Endodermal cell (in vitro differentiated cells): ENCODE measurements around the gene AMIGO2. TPM values are rescaled to one million over a fixed set of nuclear protein-coding genes. Genes with fewer than 3 reads are reported as not detected.

Experiments used
- DNase-seq: peaks from one replicate; pipeline ENCODE4 v3.0.0-alpha.2; 2017
- H3K27ac ChIP-seq: 2 replicates; pipeline ENCODE4 v1.5.1; 2013; ENCODE audit warnings: mild to moderate bottlenecking, low read depth, low read length, moderate library complexity
- H3K27me3 ChIP-seq: 2 replicates; pipeline ENCODE4 v1.6.1; 2013; ENCODE audit warnings: mild to moderate bottlenecking, low read length, moderate library complexity; ENCODE audit not compliant: insufficient read depth, control insufficient read depth, poor library complexity, severe bottlenecking
- H3K36me3 ChIP-seq: 2 replicates; pipeline ENCODE4 v1.7.0; 2013; ENCODE audit warnings: mild to moderate bottlenecking, low read length, moderate library complexity; ENCODE audit not compliant: control insufficient read depth, insufficient read depth
- H3K4me1 ChIP-seq: one replicate; pipeline ENCODE4 v1.7.0; 2013; ENCODE audit warnings: low read length; ENCODE audit not compliant: control insufficient read depth, insufficient read depth
- H3K4me3 ChIP-seq: 2 replicates; pipeline ENCODE4 v1.5.1; 2013; ENCODE audit warnings: mild to moderate bottlenecking, low read length, moderate library complexity
- H3K9ac ChIP-seq: 2 replicates; pipeline ENCODE4 v1.6.1; 2013; ENCODE audit warnings: mild to moderate bottlenecking, low read length, moderate library complexity; ENCODE audit not compliant: poor library complexity, severe bottlenecking; ENCODE audit errors: extremely low read depth
- H3K9me3 ChIP-seq: 2 replicates; pipeline ENCODE4 v1.6.1; 2013; ENCODE audit warnings: mild to moderate bottlenecking, low read length, moderate library complexity; ENCODE audit not compliant: control insufficient read depth
- H3K27ac Mint-ChIP-seq: 2 replicates; pipeline ENCODE4 v1.8.0; 2020; ENCODE audit warnings: mixed read lengths
- H3K27me3 Mint-ChIP-seq: 2 replicates; pipeline ENCODE4 v1.8.0; 2021; ENCODE audit warnings: mild to moderate bottlenecking, mixed read lengths; ENCODE audit not compliant: insufficient read depth
- H3K36me3 Mint-ChIP-seq: 2 replicates; pipeline ENCODE4 v1.8.0; 2020; ENCODE audit warnings: low read depth, mixed read lengths
- H3K4me1 Mint-ChIP-seq: 2 replicates; pipeline ENCODE4 v1.8.0; 2020; ENCODE audit warnings: mixed read lengths
- H3K4me3 Mint-ChIP-seq: 2 replicates; pipeline ENCODE4 v1.8.0; 2020; ENCODE audit warnings: mild to moderate bottlenecking, moderate library complexity, mixed read lengths
- H3K9me3 Mint-ChIP-seq: 2 replicates; pipeline ENCODE4 v1.8.0; 2020; ENCODE audit warnings: mild to moderate bottlenecking, mixed read lengths
- WGBS, 2 experiments: methylation state at CpG; one replicate each; pipeline versions ENCODE4 v1.1.5 to v1.1.7; 2013; ENCODE audit warnings: missing lambda C conversion rate in 2 of 2, mixed read lengths in 1 of 2; ENCODE audit not compliant: insufficient coverage in 1 of 2, insufficient read length in 1 of 2; 5-methylcytosine and 5-hydroxymethylcytosine counted together
- total RNA-seq, 2 donors: library from RNA; stranded (reverse); fragmentation: NEBNext Ultra II Directional in 1 of 2; extraction: Animal tissue kit (Norgen Biotek cat#: 25700) in 1 of 2; gene quantifications; 2 replicates in 1 of 2; 3 replicates in 1 of 2; pipeline ENCODE4 v1.2.1, GENCODE V29; 2021
- TF ChIP-seq, protein P1 (sequence below): fragments of 200-600 bp; sonication (generic); conservative IDR thresholded peaks from 2 replicates; pipeline ENCODE4 v1.5.0; 2021; ENCODE audit warnings: antibody characterized with exemption, mild to moderate bottlenecking

AMIGO2 gene
- total RNA-seq, 2 donors from 2014 or later = 6.4 to 7.8 TPM

DNA sequence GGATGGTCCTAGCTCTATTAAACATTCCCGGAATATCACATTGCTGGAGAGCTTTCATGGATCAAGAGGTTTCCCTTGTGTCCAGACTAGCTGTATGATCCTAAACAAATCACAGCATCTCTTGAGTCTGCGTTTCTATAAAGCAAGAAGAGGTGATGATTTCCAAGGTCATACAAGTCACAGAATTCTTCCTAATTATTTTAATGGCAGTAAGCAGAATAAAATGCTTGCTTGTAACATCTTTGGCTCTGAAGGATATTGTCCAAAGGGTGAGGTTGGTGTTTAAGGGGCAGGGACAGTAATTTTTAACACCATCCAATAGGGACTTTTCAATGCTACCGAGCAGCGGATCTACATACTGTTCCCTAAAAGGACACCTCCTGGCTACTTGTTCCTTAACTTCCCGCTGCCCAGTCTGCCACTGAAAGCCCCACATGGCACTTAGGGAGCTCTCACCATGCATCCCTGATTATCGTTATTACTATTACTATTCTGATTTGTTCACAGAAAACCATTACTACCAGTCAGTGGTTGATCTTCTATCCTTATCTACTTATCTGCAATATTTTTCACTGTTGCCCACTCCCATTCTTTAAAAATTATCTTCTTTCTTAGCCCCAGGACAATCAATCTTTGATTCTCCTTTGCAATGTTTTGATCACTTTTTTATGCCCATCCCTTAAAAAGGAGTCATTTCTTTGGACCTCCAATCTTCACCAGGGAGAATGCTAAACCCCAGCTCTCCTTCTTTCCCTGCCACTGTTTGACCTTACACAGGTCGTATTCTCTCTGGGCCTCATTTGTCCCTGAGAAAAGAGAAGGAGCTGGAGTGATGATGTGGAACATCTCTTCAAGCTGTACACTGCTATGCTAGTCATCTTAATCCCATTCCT lies 4.3 kb downstream of the AMIGO2 start:
- Histone ChIP-seq H3K27ac (no peak overlapping the region), H3K4me1 (no peaks in the 10 kb centered on the region), H3K36me3 (no peaks in the 10 kb centered on the region), H3K9ac (no peak overlapping the region), H3K9me3 (no peaks in the 10 kb centered on the region), H3K4me3 (no peak overlapping the region), H3K27me3 (peaks cover 19% of the 10 kb centered on the region)
- Mint-ChIP-seq H3K9me3 (no peaks in the 10 kb centered on the region), H3K27ac (no peak overlapping the region), H3K4me3 (no peak overlapping the region), H3K36me3 (no peaks in the 10 kb centered on the region), H3K4me1 (peaks cover 24% of the 10 kb centered on the region), H3K27me3 (peaks cover 11% of the 10 kb centered on the region)
- 90% methylated on average over 5 to 7 of the region's 7 CpGs for WGBS, 2 experiments
- TF ChIP-seq, protein P1, sequence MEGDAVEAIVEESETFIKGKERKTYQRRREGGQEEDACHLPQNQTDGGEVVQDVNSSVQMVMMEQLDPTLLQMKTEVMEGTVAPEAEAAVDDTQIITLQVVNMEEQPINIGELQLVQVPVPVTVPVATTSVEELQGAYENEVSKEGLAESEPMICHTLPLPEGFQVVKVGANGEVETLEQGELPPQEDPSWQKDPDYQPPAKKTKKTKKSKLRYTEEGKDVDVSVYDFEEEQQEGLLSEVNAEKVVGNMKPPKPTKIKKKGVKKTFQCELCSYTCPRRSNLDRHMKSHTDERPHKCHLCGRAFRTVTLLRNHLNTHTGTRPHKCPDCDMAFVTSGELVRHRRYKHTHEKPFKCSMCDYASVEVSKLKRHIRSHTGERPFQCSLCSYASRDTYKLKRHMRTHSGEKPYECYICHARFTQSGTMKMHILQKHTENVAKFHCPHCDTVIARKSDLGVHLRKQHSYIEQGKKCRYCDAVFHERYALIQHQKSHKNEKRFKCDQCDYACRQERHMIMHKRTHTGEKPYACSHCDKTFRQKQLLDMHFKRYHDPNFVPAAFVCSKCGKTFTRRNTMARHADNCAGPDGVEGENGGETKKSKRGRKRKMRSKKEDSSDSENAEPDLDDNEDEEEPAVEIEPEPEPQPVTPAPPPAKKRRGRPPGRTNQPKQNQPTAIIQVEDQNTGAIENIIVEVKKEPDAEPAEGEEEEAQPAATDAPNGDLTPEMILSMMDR = no peak
- DNase-seq = no peak

DNA sequence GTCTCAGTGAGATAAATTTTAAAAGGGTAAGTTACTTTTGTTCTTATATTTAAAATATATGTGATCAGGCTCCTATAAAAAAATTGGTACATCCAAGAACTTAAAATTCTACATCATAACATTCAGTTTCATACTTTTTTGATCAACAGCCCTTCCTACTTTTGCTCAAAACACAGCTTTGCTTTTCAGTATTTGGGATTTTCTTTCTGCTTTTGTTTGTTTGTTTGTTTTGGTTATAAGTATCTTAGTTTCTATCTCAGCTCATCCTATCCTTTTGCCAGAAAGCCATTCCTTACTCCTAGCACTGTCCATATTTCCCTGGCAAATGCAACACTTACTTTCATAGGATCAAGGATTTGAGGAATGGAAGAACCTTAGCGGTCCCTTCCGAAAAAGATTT lies 5.0 kb downstream of the AMIGO2 start:
- Mint-ChIP-seq H3K9me3 (no peaks in the 10 kb centered on the region), H3K36me3 (no peaks in the 10 kb centered on the region), H3K4me1 (peaks cover 23% of the 10 kb centered on the region), H3K27me3 (peaks cover 11% of the 10 kb centered on the region), H3K27ac (no peak overlapping the region), H3K4me3 (no peak overlapping the region)
- Histone ChIP-seq H3K4me1 (no peaks in the 10 kb centered on the region), H3K27me3 (peaks cover 19% of the 10 kb centered on the region), H3K9me3 (no peaks in the 10 kb centered on the region), H3K9ac (no peak overlapping the region), H3K4me3 (no peak overlapping the region), H3K36me3 (no peaks in the 10 kb centered on the region), H3K27ac (no peak overlapping the region)
- 88 to 98% methylated on average over 2 of the region's 2 CpGs for WGBS, 2 experiments
- DNase-seq = no peak
- TF ChIP-seq, protein P1 = no peak

DNA sequence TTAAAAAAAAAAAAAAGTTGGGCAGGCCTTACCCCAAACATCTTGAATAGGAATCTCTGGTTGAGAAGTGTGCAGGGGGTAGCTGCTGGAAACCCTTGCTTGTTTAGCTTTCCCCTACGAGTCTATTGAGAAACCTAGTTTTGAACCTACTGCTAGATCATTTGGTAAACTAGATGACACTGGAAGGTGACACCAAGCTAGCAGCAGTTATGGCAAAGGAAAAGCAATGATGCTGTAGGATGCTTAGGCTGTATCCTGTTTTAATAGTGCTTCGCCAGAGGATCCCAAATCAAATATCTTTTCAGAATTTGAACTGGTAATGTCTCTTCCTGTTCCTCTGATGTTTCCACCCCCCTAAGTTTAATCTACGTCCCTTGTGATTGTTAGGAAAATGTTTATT lies 5.8 kb downstream of the AMIGO2 start:
- Histone ChIP-seq H3K36me3 (no peaks in the 10 kb centered on the region), H3K4me1 (no peaks in the 10 kb centered on the region), H3K27me3 (peaks cover 18% of the 10 kb centered on the region), H3K4me3 (no peak overlapping the region), H3K9ac (no peak overlapping the region), H3K9me3 (no peaks in the 10 kb centered on the region), H3K27ac (no peak overlapping the region)
- peaks cover 18% of the 10 kb centered on the region for H3K4me1 Mint-ChIP-seq
- peaks cover 11% of the 10 kb centered on the region for H3K27me3 Mint-ChIP-seq
- H3K36me3 Mint-ChIP-seq = no peaks in the 10 kb centered on the region
- no peak for DNase-seq
- H3K9me3 Mint-ChIP-seq = no peaks in the 10 kb centered on the region
- TF ChIP-seq, protein P1 = no peak
- no peak overlapping the region for H3K27ac Mint-ChIP-seq
- 95 to 100% methylated on average over 1 to 2 of the region's 3 CpGs for WGBS, 2 experiments
- no peak overlapping the region for H3K4me3 Mint-ChIP-seq
